H4 (cell line): ENCODE measurements around the gene DOCK2. TPM values are rescaled to one million over a fixed set of nuclear protein-coding genes. Genes with fewer than 3 reads are reported as not detected.
"Not testable (repeated sequence)": the region's sequence is repeated elsewhere in the genome, so short reads cannot be mapped to it uniquely, and the experiment has no call there.

Source experiments
- DNase-seq: peaks from one replicate; pipeline ENCODE4 v3.0.0-alpha.2; 2015; ENCODE audit warnings: low spot score
- total RNA-seq: library from RNA; depleted of rRNA; stranded (reverse); fragments of >200 nt; shearing (Covaris generic); gene quantifications from 2 replicates; pipeline ENCODE4 v1.2.3, GENCODE V29; 2014

Gene DOCK2
- total RNA-seq, 1 experiment from 2014 or later, result 1.4 TPM

- peak; percentile 35 for DNase-seq
Measured at GRCh38 chr5:169788168-169788567, 151.1 kb downstream of the DOCK2 start.

- no peak for DNase-seq
Measured at GRCh38 chr5:169789417-169789940, 152.4 kb downstream of the DOCK2 start.

GRCh38 chr5:169791251-169791650 lies 154.2 kb downstream of the DOCK2 start:
- DNase-seq, result no peak

GRCh38 chr5:169795338-169795737 lies 158.3 kb downstream of the DOCK2 start:
- no peak for DNase-seq

- no peak for DNase-seq
Measured at GRCh38 chr5:169796731-169797130, 159.7 kb downstream of the DOCK2 start.

- no peak for DNase-seq
Measured at GRCh38 chr5:169797577-169797976, 160.5 kb downstream of the DOCK2 start.

- DNase-seq, result no peak
Measured at GRCh38 chr5:169798438-169798837, 161.4 kb downstream of the DOCK2 start.

- no peak for DNase-seq
Measured at GRCh38 chr5:169798906-169799660, 162.0 kb downstream of the DOCK2 start.

GRCh38 chr5:169801324-169801777 lies 164.3 kb downstream of the DOCK2 start:
- no peak for DNase-seq

- no peak for DNase-seq
Measured at GRCh38 chr5:169801781-169802180, 164.7 kb downstream of the DOCK2 start.

GRCh38 chr5:169803077-169803981 lies 166.3 kb downstream of the DOCK2 start:
- peak; percentile 85 for DNase-seq

GRCh38 chr5:169804861-169805260 lies 167.8 kb downstream of the DOCK2 start:
- no peak for DNase-seq

- DNase-seq, result no peak
Measured at GRCh38 chr5:169805527-169805934, 168.5 kb downstream of the DOCK2 start.

- no peak for DNase-seq
Measured at GRCh38 chr5:169805937-169806700, 169.0 kb downstream of the DOCK2 start.

GRCh38 chr5:169808118-169808581 lies 171.1 kb downstream of the DOCK2 start:
- no peak for DNase-seq

GRCh38 chr5:169808880-169809279 lies 171.8 kb downstream of the DOCK2 start:
- DNase-seq, result not testable (repeated sequence)

GRCh38 chr5:169809281-169809680 lies 172.2 kb downstream of the DOCK2 start:
- no peak for DNase-seq

- DNase-seq, result no peak
Measured at GRCh38 chr5:169810524-169810923, 173.4 kb downstream of the DOCK2 start.

GRCh38 chr5:169811023-169811422 lies 173.9 kb downstream of the DOCK2 start:
- no peak for DNase-seq

- no peak for DNase-seq
Measured at GRCh38 chr5:169811680-169812079, 174.6 kb downstream of the DOCK2 start.

- DNase-seq, result no peak
Measured at GRCh38 chr5:169812786-169813185, 175.7 kb downstream of the DOCK2 start.

GRCh38 chr5:169814045-169814444 lies 177.0 kb downstream of the DOCK2 start:
- DNase-seq, result no peak
